AG04449 (cell line): ENCODE data around the gene AP1AR.
A peak's percentile ranks its signal among the peaks of the same experiment; 100 is the strongest.
"Not testable (repeated sequence)": the region's sequence is repeated elsewhere in the genome, so short reads cannot be mapped to it uniquely, and the experiment has no call there.

Source experiments
- CTCF ChIA-PET: fragments of 350-600 bp; formaldehyde crosslinking; extraction: SDS; loops from one replicate; lab custom pipeline; 2021; ENCODE audit warnings: antibody characterized with exemption; lab: Yijun Ruan, JAX
- POLR2A ChIA-PET: fragments of 400-600, 350-600 bp; formaldehyde crosslinking; extraction: SDS; loops from one replicate; lab custom pipeline; 2020; ENCODE audit warnings: antibody characterized with exemption, inconsistent platforms; lab: Yijun Ruan, JAX
- DNase-seq: peaks from one replicate; pipeline ENCODE4 v3.0.0-alpha.2; 2010; ENCODE audit warnings: low read depth, low spot score
- H3K4me3 ChIP-seq: 2 replicates; pipeline ENCODE4 v1.5.1; 2011; ENCODE audit warnings: low read depth, mild to moderate bottlenecking, control low read depth, low read length
- CTCF ChIP-seq: IDR thresholded peaks from one replicate; pipeline ENCODE4 v1.5.1; 2011; ENCODE audit warnings: mild to moderate bottlenecking, moderate library complexity, low read length, control low read depth, inconsistent platforms; ENCODE audit not compliant: insufficient read depth; ENCODE audit errors: missing control alignments

Gene AP1AR

DNA sequence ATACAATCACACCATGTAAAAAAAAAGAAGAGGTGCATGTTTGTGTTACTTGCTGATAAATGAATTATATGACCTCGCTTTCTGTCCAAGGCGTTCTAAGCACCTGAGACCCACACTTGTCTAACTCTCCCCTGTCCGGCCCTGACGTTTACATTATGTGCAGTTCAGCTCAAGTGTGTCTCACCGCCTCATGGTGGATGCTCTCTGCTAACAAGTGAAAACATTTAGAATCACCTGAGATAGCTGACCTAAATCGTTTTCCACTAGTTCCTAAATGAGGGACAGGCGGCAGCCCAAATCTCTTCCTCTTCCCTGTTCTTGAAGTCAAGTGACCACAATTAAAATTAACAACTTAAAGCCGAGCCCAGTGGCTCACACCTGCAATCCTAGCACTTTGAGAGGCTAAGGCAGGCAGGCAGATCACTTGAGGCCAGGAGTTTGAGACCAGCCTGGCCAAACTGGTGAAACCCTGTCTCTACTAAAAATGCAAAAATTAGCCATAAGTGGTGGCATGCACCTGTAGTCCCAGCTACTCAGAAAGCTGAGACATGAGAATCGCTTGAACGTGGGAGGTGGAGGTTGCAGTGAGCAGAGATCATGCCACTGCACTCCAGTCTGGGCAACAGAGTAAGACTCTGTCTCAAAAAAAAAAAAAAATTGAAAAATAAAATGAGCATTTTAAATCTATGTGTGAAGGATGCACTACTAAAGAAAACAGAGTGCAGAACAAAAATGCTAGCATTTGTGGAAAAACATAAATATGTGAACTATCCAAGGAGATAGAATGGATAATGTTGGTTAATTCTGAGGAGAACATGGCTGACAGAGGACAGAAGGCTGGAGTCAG lies 58.0 kb downstream of the AP1AR start:
- H3K4me3 ChIP-seq, result no peak overlapping the region
- TF ChIP-seq CTCF, result no peak
- ChIA-PET POLR2A (no interaction called here), CTCF (no interaction called here)
- DNase-seq, result no peak

GRCh38 chr4:112290341-112290740 lies 58.8 kb downstream of the AP1AR start:
- DNase-seq, result no peak
- ChIA-PET CTCF (no interaction called here), POLR2A (no interaction called here)
- H3K4me3 ChIP-seq, result no peak overlapping the region
- TF ChIP-seq CTCF, result no peak

GRCh38 chr4:112296949-112297880 lies 65.6 kb downstream of the AP1AR start, which contains the start of gene ALPK1:
Gene ALPK1, plus strand, starts transcription at chr4:112297369.
- ChIA-PET CTCF (interaction anchor here (1.0 to 1.5 kb wide), 5 partner anchors 14 to 198 kb away, joined by 3 to 5 read pairs (median 3); no protein-coding TSS in a partner anchor), POLR2A (interaction anchor here (0.7 kb wide), 1 partner anchor 66 kb away, joined by 5 read pairs; the partner anchor contains the start of gene AP1AR)
- no peak for TF ChIP-seq CTCF
- DNase-seq, result peak; percentile 70
- peak within 1 kb of the TSS; percentile 34 for H3K4me3 ChIP-seq

- H3K4me3 ChIP-seq, result no peak overlapping the region
- POLR2A ChIA-PET, result no interaction called here
- CTCF ChIA-PET, result interaction anchor here (1.1 to 1.7 kb wide), 2 partner anchors 10 to 23 kb away, joined by 4 to 5 read pairs; no protein-coding TSS in a partner anchor
- no peak for DNase-seq
- TF ChIP-seq CTCF, result no peak
These were observed 68.1 kb downstream of the AP1AR start for GRCh38 chr4:112299721-112300120.

DNA sequence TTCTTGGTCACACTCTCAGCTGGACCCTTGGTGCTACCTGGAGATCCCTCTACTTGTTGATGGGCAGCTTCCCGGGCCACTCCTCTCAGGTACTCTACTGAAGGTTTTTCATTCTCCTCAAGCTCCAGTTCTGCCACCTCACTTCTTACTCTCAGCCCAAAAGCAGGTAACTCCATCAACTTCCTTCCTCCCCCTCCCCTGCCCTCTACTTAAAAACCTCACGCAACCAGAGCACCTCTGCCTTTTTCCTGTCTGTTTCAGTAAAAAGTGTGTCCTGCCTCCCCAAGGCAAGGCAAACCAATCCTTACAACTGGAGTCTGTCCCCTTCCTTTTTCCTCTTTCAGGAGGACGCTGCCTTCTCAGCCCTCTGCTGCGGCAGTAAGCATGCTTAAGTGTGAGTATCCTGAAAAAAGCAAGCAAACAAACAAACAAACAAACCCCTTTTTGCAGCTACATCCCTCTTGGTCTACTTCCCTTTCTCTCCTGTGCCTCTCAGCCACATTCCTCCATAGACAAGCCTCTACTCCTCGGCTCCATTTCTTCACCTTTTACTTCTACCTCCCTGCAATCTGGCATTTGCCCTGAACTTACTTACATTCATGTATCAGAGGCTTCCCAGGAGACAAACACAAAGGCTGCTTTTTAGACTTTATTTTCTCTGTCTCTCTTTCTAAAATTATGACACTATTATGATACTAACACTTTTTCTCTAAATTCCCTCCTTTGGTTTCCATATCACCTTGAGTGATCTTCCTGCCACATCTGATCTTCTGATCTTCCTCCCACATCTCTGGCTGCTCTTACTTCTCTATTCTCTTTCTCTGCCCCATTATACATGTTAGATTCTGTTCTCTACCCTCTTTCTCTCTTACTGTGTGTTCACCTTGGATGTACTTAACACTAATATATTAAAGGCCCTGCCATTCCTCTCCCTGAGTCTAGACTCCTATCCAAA lies 71.0 kb downstream of the AP1AR start:
- DNase-seq, result no peak
- no peak for TF ChIP-seq CTCF
- H3K4me3 ChIP-seq, result no peak overlapping the region
- ChIA-PET CTCF (no interaction called here), POLR2A (no interaction called here)

- CTCF ChIA-PET, POLR2A ChIA-PET, H3K4me3 ChIP-seq, DNase-seq: not testable (repeated sequence)
These were observed 73.9 kb downstream of the AP1AR start for GRCh38 chr4:112305477-112305876.

DNA sequence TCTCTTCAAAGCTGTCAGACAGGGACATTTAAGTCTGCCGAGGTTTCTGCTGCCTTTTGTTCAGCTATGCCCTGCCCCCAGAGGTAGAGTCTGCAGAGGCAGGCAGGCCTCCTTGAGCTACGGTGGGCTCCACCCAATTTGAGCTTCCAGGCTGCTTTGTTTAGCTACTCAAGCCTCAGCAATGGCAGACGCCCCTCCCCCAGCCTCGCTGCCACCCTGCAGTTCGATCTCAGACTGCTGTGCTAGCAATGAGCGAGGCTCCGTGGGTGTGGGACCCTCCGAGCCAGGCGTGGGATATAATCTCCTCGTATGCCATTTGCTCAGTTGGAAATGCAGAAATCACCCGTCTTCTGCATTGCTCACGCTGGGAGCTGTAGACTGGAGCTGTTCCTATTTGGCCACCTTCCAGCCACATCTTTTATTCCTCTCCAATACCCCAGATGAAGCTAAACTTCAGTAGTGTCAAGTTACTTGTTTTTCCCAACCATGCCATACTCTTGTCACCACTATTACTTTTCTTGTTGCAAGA lies 77.7 kb downstream of the AP1AR start:
- H3K4me3 ChIP-seq, POLR2A ChIA-PET, DNase-seq: not testable (repeated sequence)
- CTCF ChIA-PET, result interaction anchor here (1.1 to 6.3 kb wide), 6 partner anchors 9 to 453 kb away, joined by 3 to 46 read pairs (median 4); no protein-coding TSS in a partner anchor
